GM12878 (cell line): ENCODE results near the gene HTR2B. TPM values are rescaled to one million over a fixed set of nuclear protein-coding genes. Genes with fewer than 3 reads are reported as not detected.

Experiments
- ATAC-seq: fragments of 200-7000 bp; cut with Tn5 transposase; 3 replicates; pipeline ENCODE4 v1.9.1; 2020; ENCODE audit warnings: mild to moderate bottlenecking, moderate library complexity
- BruUV-seq: library from RNA; stranded (reverse); fragments of 400-500 nt; replicated peaks from 2 replicates; lab custom pipeline; 2021; lab: Mats Ljungman, UMichigan
- CTCF ChIA-PET: fragments of 300-600 bp; sonication (Branson Sonifier 250); formaldehyde crosslinking; extraction: SDS; loops from one replicate; lab custom pipeline; 2021; ENCODE audit warnings: inconsistent platforms; lab: Yijun Ruan, JAX
- POLR2A ChIA-PET: fragments of 350-600 bp; formaldehyde crosslinking; extraction: SDS; loops from one replicate; lab custom pipeline; 2021; ENCODE audit warnings: inconsistent platforms; lab: Charles Lee
- RAD21 ChIA-PET: fragments of 300-600 bp; sonication (Branson Sonifier 250); formaldehyde crosslinking; loops from one replicate; lab custom pipeline; 2023; ENCODE audit warnings: antibody characterized with exemption; ENCODE audit not compliant: unreplicated experiment; lab: Charles Lee
- SMC1A ChIA-PET: fragments of 300-600 bp; sonication (Branson Sonifier 250); formaldehyde crosslinking; loops from one replicate; lab custom pipeline; 2023; ENCODE audit not compliant: unreplicated experiment, uncharacterized antibody; lab: Charles Lee
- DNase-seq: peaks from one replicate; pipeline ENCODE4 v3.0.0-alpha.2; 2011; ENCODE audit warnings: low read depth, low spot score
- FAIRE-seq: peaks from 3 replicates; lab custom pipeline; 2011; peaks lifted over from hg19 to GRCh38; lab: Jason Lieb, UNC
- H2AFZ ChIP-seq: 2 replicates; pipeline ENCODE4 v1.6.0; 2011; ENCODE audit warnings: low read depth, low read length, control low read depth; ENCODE audit not compliant: control insufficient read depth
- H3K27ac ChIP-seq: 2 replicates; pipeline ENCODE4 v1.5.1; 2011; ENCODE audit warnings: control low read depth; ENCODE audit not compliant: control insufficient read depth, insufficient read depth
- H3K27me3 ChIP-seq, 2 experiments: replicated peaks in 1 of 2; 2 replicates each; pipeline versions ENCODE4 v1.6.0 to v1.6.1; 2011; ENCODE audit warnings: low read length in 1 of 2; ENCODE audit not compliant: control insufficient read depth in 2 of 2, insufficient read depth in 2 of 2
- H3K36me3 ChIP-seq, 2 experiments: 2 replicates each; pipeline ENCODE4 v1.5.1; 2011; ENCODE audit warnings: low read length in 1 of 2; ENCODE audit not compliant: control insufficient read depth in 2 of 2, insufficient read depth in 2 of 2
- H3K4me1 ChIP-seq: 2 replicates; pipeline ENCODE4 v1.6.1; 2011; ENCODE audit warnings: mild to moderate bottlenecking, low read length, moderate library complexity, mixed read lengths; ENCODE audit not compliant: control insufficient read depth, insufficient read depth
- H3K4me2 ChIP-seq: 2 replicates; pipeline ENCODE4 v1.6.0; 2011; ENCODE audit warnings: control low read depth; ENCODE audit not compliant: control insufficient read depth, insufficient read depth
- H3K4me3 ChIP-seq: fragments of 200-600 bp; sonication (generic); 2 replicates; pipeline ENCODE4 v1.5.1; 2016
- H3K79me2 ChIP-seq: 2 replicates; pipeline ENCODE4 v1.6.0; 2011; ENCODE audit warnings: low read length; ENCODE audit not compliant: control insufficient read depth, insufficient read depth
- H3K9ac ChIP-seq: 2 replicates; pipeline ENCODE4 v1.8.0; 2011; ENCODE audit warnings: low read length, control low read depth, mixed read lengths; ENCODE audit not compliant: control insufficient read depth, insufficient read depth
- H3K9me3 ChIP-seq: replicated peaks from 3 replicates; pipeline ENCODE4 v1.5.1; 2011; ENCODE audit warnings: mild to moderate bottlenecking, low read length; ENCODE audit not compliant: control insufficient read depth, insufficient read depth
- H4K20me1 ChIP-seq: 2 replicates; pipeline ENCODE4 v1.6.0; 2011; ENCODE audit not compliant: control insufficient read depth, insufficient read depth
- CEBPB ChIP-seq, 2 experiments: fragments of 150-350 bp in 1 of 2; IDR thresholded peaks; 2 replicates each; pipeline ENCODE4 v1.6.1; 2012 to 2014; ENCODE audit warnings: low read depth in 2 of 2, low read length in 2 of 2, borderline replicate concordance in 1 of 2, inconsistent platforms in 1 of 2
- CHD1 ChIP-seq: IDR thresholded peaks from 2 replicates; pipeline ENCODE4 v1.6.1; 2012; ENCODE audit warnings: low read depth, low read length, improper control_type of control experiment
- E2F8 ChIP-seq: fragments of 450-650 bp; IDR thresholded peaks from 2 replicates; pipeline ENCODE4 v1.6.1; 2018; ENCODE audit warnings: mild to moderate bottlenecking, low read depth, moderate library complexity; ENCODE audit not compliant: partially characterized antibody
- ETV6 ChIP-seq, 2 experiments: fragments of 450-650 bp in 1 of 2; IDR thresholded peaks in 1 of 2; conservative IDR thresholded peaks in 1 of 2; 2 replicates each; pipeline ENCODE4 v1.6.1; 2014; ENCODE audit warnings: antibody characterized with exemption in 1 of 2, borderline replicate concordance in 1 of 2, low read depth in 1 of 2, mild to moderate bottlenecking in 1 of 2, moderate library complexity in 1 of 2
- IRF3 ChIP-seq: fragments of 450-650 bp; IDR thresholded peaks from 2 replicates; pipeline ENCODE4 v1.6.1; 2014; ENCODE audit warnings: mild to moderate bottlenecking
- MEF2A ChIP-seq: IDR thresholded peaks from 2 replicates; pipeline ENCODE4 v1.6.1; 2011; ENCODE audit warnings: low read depth, mild to moderate bottlenecking, low read length, moderate library complexity; ENCODE audit not compliant: insufficient read depth
- RBBP5 ChIP-seq: fragments of 200-600 bp; sonication (generic); conservative IDR thresholded peaks from 2 replicates; pipeline ENCODE4 v1.6.1; 2016
- RCOR1 ChIP-seq: conservative IDR thresholded peaks from 2 replicates; pipeline ENCODE4 v1.6.1; 2012; ENCODE audit warnings: low read depth, low read length, improper control_type of control experiment
- SKIL ChIP-seq: fragments of 450-650 bp; IDR thresholded peaks from 2 replicates; pipeline ENCODE4 v1.6.1; 2017; ENCODE audit warnings: mild to moderate bottlenecking, low read depth, inconsistent platforms; ENCODE audit not compliant: poor library complexity, severe bottlenecking
- SMAD5 ChIP-seq: IDR thresholded peaks from 2 replicates; pipeline ENCODE4 v1.6.1; 2016; ENCODE audit warnings: antibody characterized with exemption, low read depth
- WGBS: methylation state at CpG from one replicate; pipeline ENCODE4 v1.1.6; 2016; ENCODE audit warnings: low lambda C conversion rate; ENCODE audit not compliant: insufficient replicate concordance, insufficient coverage; ENCODE audit errors: missing lambda C conversion rate; 5-methylcytosine and 5-hydroxymethylcytosine counted together
- in situ Hi-C: fragments of 300-500 bp; cut with MboI; formaldehyde crosslinking; loops from 9 replicates; pipeline ENCODE4 v1.14.3; 2018; ENCODE audit warnings: mixed read lengths
- intact Hi-C: fragments of 100-400 bp; cut with micrococcal nuclease; formaldehyde crosslinking; loops from one replicate; pipeline ENCODE4 v1.14.2; 2022; ENCODE audit not compliant: unreplicated experiment
- polyA plus RNA-seq, 11 experiments: library from polyadenylated mRNA; depleted of rRNA in 4 of 11; unstranded in 6 of 11; stranded (reverse) in 5 of 11; fragments of >200 nt; fragmentation: Nextera tagmentation in 4 of 11; fragmentation: Illumina TruSeq in 1 of 11; extraction: Ambion mirVana in 4 of 11; extraction: Trizol in 1 of 11; gene quantifications; 1 replicate in 1 of 11; 2 replicates in 10 of 11; pipeline versions ENCODE4 v1.2.1 to v1.2.3, GENCODE V29; 2011 to 2016; ENCODE audit warnings: inconsistent platforms in 2 of 11, missing spikeins in 2 of 11, low read depth in 1 of 11
- total RNA-seq, 4 experiments: library from RNA; depleted of rRNA in 3 of 4; stranded (reverse); fragments of >200 nt in 3 of 4; fragmentation: Illumina TruSeq in 1 of 4; extraction: Trizol in 1 of 4; gene quantifications; 2 replicates each; pipeline versions ENCODE4 v1.2.1 to v1.2.3, GENCODE V29; 2013 to 2021

The HTR2B gene
- total and polyA plus RNA-seq, 10 of the 15 experiments (the other 5 are each of a cell fraction or from before 2014, with no cell fraction given): 0.03 to 1.2 (median 0.15) TPM

- intact Hi-C loops: no loop called here
- no peak for FAIRE-seq
- SMC1A ChIA-PET: interaction anchor here (1.1 to 1.5 kb wide), 3 partner anchors 10 to 312 kb away, joined by 3 to 5 read pairs (median 4); no protein-coding TSS in a partner anchor
Observed at GRCh38 chr2:231094736-231095346, 30.0 kb downstream of the HTR2B start.

More at GRCh38 chr2:231094736-231095346, 30.0 kb downstream of the HTR2B start:
- Histone ChIP-seq H3K4me2 (no peak overlapping the region), H3K79me2 (no peaks in the 10 kb centered on the region), H3K27me3 (no peaks in the 10 kb centered on the region), H3K4me1 (no peaks in the 10 kb centered on the region), H3K9me3 (no peaks in the 10 kb centered on the region; the same call in 2 of the 3 replicates), H4K20me1 (no peaks in the 10 kb centered on the region), H3K27ac (no peak overlapping the region), H3K36me3 (peaks cover 3% of the 10 kb centered on the region in 2 experiments), H2AFZ (no peak overlapping the region), H3K4me3 (no peak overlapping the region), H3K9ac (no peak overlapping the region)
- RAD21 ChIA-PET: interaction anchor here (1.4 kb wide), 1 partner anchor 9 kb away, joined by 5 read pairs; no protein-coding TSS in a partner anchor
- TF ChIP-seq CEBPB (IDR thresholded peaks at IDR 0.05; ENCODE audit: borderline replicate concordance in 1 of 2, low read depth in 2 of 2, low read length in 2 of 2) (no peak), SMAD5 (no peak), SKIL (no peak), ETV6 (conservative IDR thresholded peaks at IDR 0.05 in 1 of 2, IDR thresholded peaks at IDR 0.05 in 1 of 2; ENCODE audit: borderline replicate concordance in 1 of 2, low read depth in 1 of 2) (no peak), MEF2A (no peak), IRF3 (no peak), RBBP5 (no peak), E2F8 (no peak), RCOR1 (no peak), CHD1 (no peak)
- CTCF ChIA-PET: interaction anchor here (0.6 to 2.9 kb wide), 3 partner anchors 9 to 357 kb away, joined by 3 to 19 read pairs (median 3); no protein-coding TSS in a partner anchor
- no TSS peak for BruUV-seq
- DNase-seq (no peak), ATAC-seq (no peak)
- WGBS: 96% methylated on average over 4 of the region's 4 CpGs
- POLR2A ChIA-PET: interaction anchor here (1.2 kb wide), 1 partner anchor 104 kb away, joined by 3 read pairs; the partner anchor contains the start of gene ARMC9
- in situ Hi-C loops: no loop called here
